Activated gamma-delta T cell treated with anti-CD3 and anti-CD28 coated beads, Interleukin-2, amount 50 U/mL, for 16 hours (primary cell): ENCODE data around the gene CCDC92B.

Source experiments
- DNase-seq: peaks from one replicate; pipeline ENCODE4 v3.0.0-alpha.2; 2020; ENCODE audit warnings: low read depth

Gene CCDC92B

DNA sequence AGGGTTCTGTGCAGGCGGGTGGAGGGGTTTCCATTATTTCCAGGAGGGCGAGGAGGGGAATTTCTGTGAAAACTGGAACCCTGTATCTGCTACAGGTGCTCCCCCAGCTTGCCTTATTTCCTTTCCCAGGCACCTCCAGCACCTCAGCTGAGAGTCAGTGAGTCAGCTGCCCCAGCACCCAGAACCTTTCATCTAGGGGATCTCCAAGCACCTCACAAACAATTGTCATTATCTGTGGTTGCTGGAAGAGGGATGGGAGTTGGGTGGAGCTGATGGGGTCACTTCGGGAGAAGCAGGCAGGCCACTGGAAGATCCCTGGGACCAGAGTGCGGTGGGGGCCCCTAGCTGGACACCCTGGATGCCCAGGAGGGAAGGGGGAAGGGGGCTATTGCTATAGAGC is 27.8 kb downstream of the CCDC92B start:
- DNase-seq: no peak

DNA sequence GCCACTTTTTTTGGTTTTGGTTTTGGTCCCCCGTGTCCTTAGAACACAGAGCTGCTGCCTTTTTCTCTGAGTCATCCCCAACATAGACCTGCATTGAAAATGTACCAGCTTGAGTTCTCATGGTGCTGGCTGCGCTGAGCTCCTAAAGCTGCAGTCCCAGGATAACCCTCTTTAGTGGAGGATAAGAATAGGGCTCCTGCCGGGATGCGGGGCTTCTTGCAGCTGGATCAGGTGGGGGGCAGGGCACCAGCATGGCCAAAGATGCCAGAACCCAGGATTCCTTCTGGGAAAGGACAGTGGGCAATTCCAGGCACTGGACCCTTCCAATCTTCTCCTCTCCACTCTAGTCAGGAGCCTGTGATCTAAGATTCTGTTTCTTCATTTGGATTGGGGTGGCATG is 29.6 kb downstream of the CCDC92B start:
- no peak for DNase-seq

DNA sequence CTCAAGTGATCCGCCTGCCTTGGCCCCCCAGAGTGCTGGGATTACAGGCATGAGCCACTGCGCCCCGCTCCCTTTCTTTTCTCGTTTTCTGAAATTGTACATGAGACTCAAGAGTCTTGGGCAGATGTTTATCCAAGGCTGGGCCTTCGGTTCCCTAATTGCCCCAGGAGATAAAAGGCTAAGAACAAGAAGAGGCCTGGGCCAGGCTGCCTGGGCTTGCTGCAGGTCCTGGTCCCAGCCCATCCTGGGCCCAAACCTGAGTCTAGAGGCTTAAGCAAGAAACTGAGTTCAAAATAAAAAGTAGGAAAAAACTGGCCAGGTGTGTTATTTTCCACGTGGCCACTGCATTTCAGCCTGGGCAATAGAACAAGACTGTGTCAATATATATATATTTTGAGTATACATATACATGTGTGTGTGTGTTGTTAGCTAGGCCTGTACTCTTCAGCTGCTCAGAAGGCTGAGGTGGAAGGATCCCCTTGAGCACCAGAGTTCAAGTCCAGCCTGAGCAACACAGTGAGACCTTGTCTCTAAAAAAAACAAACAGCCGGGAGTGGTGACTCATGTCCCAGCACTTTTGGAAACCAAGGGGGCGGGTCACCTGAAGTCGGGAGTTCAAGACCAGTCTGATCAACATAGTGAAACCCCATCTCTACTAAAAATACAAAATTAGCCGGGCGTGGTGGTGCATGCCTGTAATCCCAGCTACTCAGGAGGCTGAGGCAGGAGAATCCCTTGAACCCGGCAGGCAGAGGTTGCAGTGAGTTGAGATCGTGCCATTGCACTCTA is 31.1 kb downstream of the CCDC92B start:
- DNase-seq: no peak

DNA sequence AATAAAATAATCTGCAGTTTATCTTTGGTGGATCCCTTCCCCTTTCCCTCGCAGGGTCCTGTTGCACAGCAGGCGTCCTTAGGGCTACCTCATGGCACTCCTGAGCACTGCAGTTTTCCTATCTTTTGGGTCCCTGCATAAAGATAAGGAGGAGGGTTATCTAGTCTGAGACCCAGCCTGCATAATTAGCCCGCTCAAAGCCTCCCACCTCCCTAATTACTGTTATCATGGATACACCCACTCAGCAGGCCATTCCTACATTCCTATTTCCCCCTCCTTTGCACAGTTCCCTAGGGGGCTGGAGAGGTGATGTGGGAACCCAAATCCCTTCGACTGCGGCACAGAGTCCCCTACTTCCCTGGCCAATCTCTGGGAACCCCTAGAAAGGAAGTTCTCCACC is 32.8 kb downstream of the CCDC92B start:
- DNase-seq: no peak

DNA sequence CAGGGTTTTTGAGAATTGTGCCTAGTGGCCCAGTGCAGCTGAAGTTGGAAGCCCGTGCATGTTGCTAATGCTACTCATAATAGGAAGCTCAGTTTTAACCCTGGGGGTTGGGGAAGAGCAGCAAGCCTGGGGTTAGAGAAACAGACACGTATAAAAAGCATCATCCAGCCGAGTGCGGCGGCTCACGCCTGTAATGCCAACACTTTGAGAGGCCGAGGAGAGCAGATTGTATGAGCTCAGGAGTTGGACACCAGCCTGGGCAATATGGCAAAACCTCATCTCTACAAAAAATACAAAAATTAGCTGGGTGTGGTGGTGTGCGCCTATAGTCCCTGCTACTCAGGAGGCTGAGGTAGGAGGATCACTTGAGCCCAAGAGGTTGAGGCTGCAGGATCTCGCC is 35.6 kb downstream of the CCDC92B start:
- no peak for DNase-seq

DNA sequence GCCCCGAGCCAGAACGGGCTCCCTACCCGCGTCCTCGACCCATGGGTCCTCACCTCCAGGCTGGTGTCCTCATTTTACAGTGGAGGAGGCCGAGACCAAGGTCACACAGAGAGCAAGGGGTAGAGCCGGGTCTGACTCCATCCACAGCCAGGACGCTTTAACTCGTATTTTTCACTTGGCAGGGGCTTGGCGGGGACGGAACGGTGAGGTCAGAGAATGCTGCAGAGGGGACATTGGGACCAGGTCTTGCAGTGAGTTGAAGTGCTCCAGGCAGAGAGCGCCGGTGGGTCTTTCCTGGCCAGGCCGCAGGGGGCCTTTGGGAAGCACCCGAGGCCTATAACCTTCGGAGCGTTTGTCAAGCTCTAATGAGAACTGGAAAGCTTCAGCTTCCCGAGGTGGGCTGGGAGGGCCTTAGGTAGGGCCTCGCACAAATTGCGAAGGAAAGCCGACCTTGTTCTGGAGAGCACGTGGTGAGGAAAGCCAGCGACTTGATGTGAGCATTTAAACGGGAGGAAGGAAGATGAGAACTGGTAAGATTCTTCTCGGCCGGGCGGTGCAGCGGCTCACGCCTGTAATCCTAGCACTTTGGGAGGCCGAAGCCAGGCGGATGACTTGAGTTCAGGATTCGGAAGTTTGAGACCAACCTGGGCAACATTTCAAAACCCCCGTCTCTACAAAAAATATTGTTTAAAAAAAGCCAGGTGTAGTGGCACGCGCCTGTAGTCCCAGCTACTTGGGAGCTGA is 37.0 kb downstream of the CCDC92B start:
- no peak for DNase-seq

DNA sequence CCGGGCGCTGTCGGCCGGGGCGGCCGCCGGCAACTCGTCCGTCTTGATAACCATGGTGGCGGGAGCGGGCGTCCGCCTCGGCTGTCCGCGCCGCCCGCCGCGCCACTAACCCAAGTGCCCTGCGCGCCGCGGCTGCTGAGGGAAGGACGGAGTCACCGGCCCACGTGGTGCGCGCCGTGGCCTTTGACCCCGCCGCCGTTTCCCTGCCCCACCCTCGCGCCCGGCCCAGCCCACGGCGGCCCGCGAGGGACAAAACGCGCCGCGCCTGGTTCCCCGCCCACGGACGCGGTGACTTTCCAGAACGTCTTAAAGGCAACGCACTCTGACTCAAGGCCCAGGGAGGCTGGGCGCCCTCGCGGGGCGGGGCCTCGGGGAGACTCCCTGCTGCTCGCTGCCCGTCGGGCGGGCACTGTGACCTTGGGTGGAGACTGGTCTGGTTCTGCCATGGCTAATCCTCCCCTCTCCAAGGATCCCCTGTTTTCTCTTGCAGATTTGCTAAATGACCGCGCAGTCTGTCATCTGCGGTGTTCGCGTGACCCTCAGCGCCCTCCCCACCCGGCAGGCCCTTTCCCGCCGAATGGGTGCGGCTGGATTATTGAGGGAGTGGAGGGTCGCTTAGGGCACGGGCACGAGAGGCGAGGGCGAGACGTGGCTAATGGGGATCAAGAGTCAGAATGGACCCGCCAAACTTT is 37.7 kb downstream of the CCDC92B start, which contains the start of gene CLUH:
TSS of gene CLUH (minus strand) at position 157 of the 692 bp plus-strand sequence. CDS start at position 54, 103 bp downstream.
- DNase-seq: peak; percentile 95

DNA sequence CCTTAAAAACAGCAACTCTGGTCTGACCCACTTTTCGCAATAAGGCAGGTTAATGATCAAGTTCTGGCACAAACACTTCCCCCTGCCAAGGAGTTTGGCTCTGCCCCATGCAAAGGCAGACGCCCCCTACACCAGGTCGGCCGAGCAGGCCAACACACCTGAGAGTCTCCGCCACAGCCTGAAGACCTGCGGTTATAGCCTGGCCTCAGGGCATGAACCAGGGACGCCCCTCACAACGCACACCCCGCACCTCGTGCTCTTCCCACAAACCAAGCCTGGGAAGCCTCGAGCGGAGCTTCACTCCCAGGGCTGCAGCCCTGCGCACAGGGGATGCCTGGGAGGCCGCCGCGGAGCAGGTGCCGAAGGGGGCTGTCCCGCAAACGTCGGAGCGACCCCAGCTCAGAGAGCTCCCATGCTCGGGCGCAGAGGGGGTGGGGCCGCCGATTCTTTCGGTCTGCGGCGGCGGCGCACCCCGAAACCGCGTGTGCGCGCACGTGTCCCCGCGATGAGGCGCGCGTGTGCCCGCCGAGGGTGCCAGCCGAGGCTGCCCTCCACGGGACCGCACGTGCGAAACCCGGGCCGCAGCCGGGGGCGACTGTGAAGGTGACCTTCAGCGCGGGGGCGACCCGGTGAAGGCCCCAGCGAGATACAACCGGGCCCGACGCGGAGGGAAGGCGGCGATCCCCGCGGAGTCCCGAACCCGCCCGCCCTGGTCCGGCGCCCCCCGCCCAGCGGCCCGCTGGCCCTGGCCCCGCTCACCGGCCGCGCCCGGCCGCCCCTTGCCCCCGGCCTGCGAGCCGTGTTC is 38.4 kb downstream of the CCDC92B start:
- peak; percentile 13 for DNase-seq

DNA sequence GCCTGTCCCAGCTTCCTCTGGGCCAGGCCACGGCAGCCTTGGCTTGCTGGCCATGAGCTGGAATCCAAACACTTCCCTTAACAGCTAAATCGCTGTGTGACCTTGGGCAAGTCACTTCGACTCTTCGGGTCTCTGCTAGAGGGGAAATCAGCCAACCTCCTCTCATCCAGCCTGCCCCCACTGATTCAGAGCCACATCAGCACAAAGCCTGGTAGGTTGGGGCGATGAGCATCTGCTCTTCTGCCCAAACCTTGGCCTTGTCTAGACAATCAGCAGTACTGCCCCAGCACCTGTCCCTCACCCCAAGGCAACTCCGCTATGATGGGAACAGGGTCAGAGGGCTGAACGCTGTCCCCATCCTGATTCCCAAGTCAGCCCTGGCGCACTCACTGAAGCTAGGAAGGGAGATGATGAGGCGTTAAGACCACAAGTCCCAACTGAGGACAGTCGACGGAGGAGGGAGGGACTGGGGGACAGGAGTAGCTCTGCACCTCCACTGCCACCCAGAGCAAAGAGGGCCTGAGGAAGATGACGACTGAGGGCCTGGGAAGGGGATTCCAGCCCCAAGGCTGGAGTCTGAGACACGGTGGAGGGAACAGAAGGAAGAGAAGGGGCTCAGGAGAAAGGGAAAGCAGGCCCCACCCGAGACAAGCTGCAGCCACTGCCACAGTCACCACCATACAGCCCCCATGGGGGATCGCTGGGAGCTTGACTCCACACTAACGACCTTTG is 39.2 kb downstream of the CCDC92B start:
- DNase-seq: no peak

DNA sequence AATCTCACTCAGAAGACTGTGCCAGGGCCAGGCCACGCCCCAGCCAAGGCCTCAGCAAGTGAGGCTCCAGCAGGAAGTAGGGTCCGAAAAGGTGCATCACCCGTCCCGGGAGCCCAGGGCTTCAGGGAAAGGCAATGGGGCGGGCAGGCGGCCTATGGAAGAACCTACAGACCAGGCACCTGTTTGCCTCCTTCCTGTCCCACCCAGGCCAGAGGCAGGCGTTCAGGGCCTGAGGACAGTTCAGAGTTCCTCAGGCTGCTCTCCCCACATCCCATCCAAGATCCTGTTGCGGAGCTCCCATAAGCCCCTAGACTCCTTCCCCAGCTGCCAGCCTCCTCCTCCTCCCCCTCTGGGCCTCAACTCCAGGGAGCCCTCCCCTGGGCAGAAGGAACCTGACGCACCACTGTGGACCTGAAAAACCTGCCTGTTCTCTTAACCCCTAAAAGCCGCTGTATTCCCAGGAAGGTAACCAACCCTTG is 40.2 kb downstream of the CCDC92B start:
- no peak for DNase-seq

DNA sequence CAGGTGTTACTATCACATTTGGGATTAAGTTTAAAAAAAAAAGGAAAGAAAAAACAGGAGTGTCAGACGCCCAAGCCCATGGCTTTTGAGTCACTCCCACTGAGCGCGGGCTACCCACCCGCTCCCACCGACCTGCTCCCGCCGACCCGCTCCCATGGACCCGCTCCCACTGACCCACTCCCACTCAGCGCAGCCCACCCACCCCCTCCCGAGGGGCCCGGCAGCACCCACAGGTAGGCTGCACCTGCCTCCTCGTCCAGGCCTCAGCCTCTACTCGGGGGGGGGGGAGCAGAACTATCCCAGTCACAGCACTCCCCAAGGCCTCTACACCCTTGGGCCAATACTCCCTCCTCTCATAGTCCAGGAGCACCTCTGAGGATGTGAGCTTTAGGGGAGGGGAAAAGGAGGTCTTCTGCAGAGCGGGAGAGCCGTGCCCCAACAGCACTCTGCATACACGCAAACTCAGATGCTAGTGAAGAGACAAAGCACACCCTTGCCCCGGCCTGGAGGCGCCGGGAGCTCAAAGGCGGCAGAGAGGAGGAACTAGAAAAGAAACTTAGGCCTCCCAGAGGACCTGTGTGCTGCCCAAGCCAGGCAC is 40.8 kb downstream of the CCDC92B start:
- no peak for DNase-seq

DNA sequence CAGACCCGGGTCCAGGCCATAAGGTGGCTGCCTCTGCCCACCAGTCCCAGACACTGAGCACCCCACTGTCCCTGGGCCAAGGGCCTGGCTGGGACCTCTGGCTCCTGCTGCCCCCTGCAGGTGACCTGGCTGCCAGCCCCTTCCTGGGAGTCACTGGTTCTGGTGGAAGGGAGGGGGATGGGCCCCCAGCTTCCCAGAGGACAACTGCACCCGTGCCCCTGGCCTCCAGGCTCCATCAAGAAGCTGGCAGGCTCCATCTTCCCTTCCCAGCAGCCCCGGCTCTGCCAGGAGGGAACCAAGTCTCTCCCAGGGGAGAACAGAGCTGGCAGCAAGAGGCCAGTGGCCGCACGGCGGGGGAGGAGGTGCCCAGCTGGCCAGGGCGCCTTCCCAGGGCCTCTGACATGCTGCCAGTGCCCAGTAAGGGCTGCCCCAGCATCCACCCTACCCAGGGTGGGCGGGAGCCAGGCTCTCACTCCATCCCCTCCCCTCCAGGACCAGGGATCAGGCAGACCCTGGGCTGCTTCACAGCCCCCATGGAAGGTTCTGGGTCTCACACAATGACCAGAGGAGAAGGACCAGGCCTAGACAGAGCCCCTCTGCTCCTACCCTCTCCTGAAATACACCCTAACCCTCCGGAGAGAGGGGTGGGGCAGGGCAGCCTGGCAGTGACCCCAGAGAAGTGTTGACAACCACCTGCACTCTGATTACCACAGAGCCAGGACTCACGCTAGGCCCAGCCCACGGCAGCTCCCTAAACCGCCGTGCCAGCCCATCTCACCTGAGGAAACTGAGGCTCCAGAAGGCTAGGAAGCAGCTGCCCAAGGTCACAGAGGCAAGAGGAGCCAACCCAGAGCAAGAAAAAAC is 41.5 kb downstream of the CCDC92B start:
- no peak for DNase-seq

DNA sequence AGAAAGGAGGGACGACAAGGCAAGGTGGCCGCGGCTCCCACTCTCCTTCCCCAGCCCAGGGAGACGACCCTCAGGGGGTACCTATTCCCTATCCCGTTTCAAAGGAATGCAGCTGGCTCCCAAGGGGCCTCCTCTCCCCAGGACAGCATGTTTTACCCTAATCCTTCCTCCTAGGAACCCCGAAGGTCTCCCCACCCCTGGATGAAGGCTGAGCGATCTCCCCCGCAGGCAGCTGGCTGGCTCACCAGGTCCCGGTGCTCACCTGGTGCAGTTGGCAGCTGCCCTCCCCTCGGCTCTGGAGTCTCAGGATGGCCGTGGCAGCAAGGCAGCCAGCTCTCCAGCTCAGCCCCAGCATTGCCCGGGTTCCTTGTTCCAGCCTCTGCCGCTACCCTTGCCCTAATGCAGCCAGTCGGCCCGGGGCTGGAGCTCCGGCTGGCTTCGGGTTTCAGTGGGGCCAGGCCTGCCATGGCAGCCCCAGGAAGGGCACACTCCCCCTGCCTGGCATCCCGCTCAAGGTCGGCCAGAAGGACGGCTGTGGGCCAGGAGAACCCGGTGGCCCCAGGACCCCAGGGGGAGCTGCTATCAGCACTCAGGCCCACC is 42.4 kb downstream of the CCDC92B start:
- no peak for DNase-seq

DNA sequence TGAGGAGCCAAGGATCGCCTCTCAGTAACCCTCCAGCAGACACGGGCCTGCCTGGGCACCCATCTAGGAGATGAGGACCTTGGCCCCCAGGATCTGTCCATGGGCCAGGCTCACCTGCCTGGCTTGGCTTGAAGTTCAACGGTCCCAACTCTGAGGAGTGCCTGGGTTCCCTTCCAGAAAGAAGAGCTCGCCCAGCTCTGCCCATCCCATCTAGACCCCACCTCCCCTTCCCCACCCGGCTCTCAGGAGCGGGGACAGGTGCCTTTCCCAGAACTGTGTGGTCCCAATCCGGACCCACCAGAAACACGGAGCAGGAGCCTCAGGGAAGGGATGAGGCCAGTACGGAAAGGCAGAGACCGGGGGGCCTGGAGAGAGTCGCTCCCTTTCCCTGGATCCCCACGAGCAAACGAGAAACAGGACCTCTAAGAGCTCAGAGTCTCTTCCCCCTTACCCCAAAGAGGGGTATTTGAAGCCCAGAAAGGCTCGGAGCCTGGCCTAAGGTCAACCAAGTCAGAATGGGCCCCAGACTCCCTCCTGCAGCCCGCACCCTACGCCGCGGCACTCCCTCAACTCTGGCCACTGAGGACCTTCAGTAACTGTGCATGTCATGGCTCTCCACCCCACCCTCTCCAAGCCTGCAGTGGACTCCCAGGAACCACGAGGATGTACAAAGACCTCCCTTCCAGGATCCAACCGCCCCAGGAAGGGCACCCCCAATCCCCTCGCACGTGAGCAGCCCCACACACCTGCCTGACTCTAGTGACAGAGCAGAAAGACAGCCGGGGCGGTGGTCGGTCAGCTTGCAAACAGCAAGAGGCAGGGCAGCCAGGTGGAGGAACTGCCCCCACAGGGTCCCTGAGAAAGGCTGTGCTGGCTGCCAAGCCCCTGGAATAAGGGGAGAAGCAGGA is 43.3 kb downstream of the CCDC92B start:
- DNase-seq: no peak

DNA sequence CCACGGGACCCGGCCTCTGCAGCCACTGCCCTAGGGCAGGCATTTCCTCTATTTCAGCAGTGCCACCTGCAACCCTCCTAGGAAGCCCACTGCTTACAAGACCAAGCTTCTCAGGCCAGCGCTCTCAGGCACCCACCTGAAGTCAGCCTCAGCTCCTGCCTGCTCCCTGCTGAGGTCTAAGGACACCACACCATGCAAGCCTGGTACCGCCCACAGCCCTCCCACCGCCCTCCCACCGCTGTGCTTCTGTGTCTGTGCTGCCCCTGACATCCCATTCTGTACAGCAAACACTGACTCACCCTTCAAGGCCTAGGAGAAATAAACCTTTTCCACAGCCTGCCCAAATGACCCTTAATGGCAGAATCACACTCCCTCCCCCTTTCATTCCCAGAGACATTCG is 44.2 kb downstream of the CCDC92B start:
- DNase-seq: no peak

DNA sequence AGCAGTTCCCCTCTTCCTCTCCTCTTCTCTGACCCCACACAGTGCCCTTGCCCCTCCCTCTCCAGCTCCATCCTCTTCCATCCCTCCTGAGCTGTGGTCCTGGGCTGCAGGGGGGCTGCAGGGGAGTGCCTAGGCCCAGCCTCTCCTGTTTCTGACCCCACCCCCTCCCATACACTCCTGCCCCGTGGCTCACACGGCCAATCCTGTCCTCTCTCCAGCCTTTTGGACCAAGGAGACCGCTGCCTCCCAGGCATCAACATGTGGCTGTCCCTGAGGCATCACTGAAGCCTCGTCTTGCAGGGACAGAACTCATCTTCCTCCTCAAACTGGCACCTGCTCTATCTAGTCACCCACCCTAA is 44.6 kb downstream of the CCDC92B start:
- DNase-seq: no peak

DNA sequence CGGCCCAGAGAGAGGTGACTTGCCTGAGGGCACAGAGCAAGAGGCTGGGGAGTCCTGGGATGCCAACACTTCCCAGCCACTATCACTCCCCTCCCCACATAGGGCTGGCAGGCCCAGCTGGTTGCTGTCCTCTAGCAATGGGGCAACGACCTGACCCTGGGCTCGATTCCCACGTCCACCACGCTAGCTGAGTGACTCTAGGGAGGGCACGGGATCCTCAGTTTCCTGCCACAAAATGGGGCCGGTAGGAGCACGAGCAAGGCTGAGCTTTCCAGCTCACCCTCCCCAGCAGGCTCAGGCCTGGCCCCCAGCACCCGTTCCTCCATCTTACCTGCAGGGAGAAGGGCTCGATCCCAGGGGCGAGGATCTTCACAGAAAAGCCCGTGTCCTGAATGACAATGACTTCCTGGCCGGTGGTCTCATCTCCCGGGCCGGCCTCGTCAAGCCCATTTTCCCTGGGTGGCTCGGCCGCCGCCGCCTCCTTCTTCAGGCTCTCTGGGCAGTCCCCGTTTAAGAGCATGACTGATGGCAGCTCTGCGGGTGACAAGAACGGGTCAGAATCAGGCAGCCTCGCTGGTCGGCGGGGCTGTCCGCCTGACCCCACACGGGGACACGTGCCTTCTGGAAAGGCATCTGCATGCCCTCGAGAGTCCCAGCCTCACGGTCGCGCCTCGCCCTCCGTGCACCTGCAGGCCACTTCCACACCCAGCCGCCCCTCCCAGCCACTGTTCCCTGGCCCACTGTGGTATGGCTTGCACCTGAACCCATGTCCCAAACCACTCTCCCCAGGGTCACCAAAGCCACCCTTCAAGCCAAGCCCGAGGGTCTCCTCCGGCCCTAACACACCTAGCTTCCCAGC is 45.2 kb downstream of the CCDC92B start:
- no peak for DNase-seq
